GM23338 (cell line): Measurements from ENCODE around the gene ARRB1.

Source experiments
- CREB1 ChIP-seq: fragments of 250-450 bp; sonication (Bioruptor Pico); IDR thresholded peaks from 2 replicates; pipeline ENCODE4 v1.5.0; 2020; ENCODE audit warnings: low read depth, mild to moderate bottlenecking, moderate library complexity
- CTCF ChIP-seq, 2 experiments: fragments of 200-600 bp in 1 of 2; sonication (generic) in 1 of 2; conservative IDR thresholded peaks; 2 replicates each; pipeline versions ENCODE4 v1.5.1 to v1.6.1; 2016 to 2017; ENCODE audit warnings: antibody characterized with exemption in 2 of 2, low read depth in 2 of 2, mild to moderate bottlenecking in 2 of 2, moderate library complexity in 1 of 2

DNA sequence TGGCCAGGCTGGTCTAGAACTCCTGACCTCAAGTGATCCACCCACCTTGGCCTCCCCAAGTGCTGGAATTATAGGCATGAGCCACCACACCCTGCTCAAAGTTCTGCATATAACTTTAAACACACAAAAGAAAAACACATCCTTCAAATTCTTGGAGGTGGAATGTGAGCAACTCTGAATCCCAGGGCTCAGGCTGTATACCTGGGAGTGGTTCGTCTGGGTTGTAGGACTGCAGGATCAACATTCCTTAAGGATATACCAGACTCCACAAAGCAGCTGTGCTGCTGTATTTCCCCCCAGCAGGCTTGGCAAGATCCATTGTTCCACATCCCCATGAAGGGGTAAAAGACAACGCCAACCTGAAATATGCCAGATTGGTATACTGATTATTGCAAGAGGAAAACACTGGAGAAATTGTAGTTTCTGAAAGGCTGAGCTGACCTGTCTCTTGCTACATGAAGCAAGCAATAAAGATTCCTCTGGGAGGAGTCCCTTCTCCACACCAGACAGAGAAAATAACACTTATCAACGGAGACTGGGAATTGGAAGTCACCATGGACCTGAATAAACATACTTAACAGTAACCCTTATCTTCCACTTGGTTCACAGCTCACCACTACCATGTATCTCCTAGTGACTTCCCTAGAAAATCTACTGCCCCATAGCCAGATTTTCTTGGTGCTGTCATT is 35.6 kb upstream of the ARRB1 start:
- no peak for TF ChIP-seq CTCF (conservative IDR thresholded peaks at IDR 0.05; ENCODE audit: low read depth in 2 of 2)
- TF ChIP-seq CREB1 (CRISPR knock-in tag) = no peak
